A549 (cell line): ENCODE data around the gene DAB2IP. TPM values are rescaled to one million over a fixed set of nuclear protein-coding genes. Genes with fewer than 3 reads are reported as not detected.

Experiments used
- ATAC-seq, 2 experiments: fragments of 200-7000 bp in 1 of 2; fragments of >200 bp in 1 of 2; cut with Nextera tagmentation in 1 of 2; cut with Tn5 transposase in 1 of 2; 3 replicates each; pipeline versions ENCODE4 v1.8.0 to v1.9.1; 2018 to 2020; ENCODE audit warnings: mild to moderate bottlenecking in 1 of 2, moderate library complexity in 1 of 2
- CTCF ChIA-PET: fragments of 300-600 bp; sonication (Branson Sonifier 250); formaldehyde crosslinking; extraction: SDS; loops from one replicate; lab custom pipeline; 2021; ENCODE audit warnings: antibody characterized with exemption, inconsistent platforms; lab: Yijun Ruan, JAX
- POLR2A ChIA-PET: fragments of 350-600 bp; formaldehyde crosslinking; extraction: SDS; loops from one replicate; lab custom pipeline; 2021; ENCODE audit warnings: antibody characterized with exemption, inconsistent platforms; lab: Yijun Ruan, JAX
- DNase-seq, 2 experiments: peaks; one replicate each; pipeline versions ENCODE4 v3.0.0 to v3.0.0-alpha.2; 2011 to 2016; ENCODE audit warnings: low read depth in 1 of 2, low spot score in 1 of 2
- FAIRE-seq: peaks from 2 replicates; lab custom pipeline; 2011; peaks lifted over from hg19 to GRCh38; lab: Jason Lieb, UNC
- H3K27ac ChIP-seq, 2 experiments: fragments of >200 bp; sonication (Bioruptor Twin); formaldehyde crosslinking; 3 replicates each; pipeline ENCODE4 v1.5.1; 2016 to 2017
- H3K4me1 ChIP-seq: fragments of >200 bp; sonication (Bioruptor Twin); formaldehyde crosslinking; 3 replicates; pipeline ENCODE4 v1.6.1; 2016
- H3K4me2 ChIP-seq: fragments of >200 bp; sonication (Bioruptor Twin); formaldehyde crosslinking; 3 replicates; pipeline ENCODE4 v1.6.1; 2016
- H3K4me3 ChIP-seq: fragments of >200 bp; sonication (Bioruptor Twin); formaldehyde crosslinking; 3 replicates; pipeline ENCODE4 v1.5.1; 2016
- H3K9me3 ChIP-seq: fragments of >200 bp; sonication (Bioruptor Twin); formaldehyde crosslinking; 3 replicates; pipeline ENCODE4 v1.6.1; 2016
- CHD2 ChIP-seq: fragments of 150-350 bp; IDR thresholded peaks from 2 replicates; pipeline ENCODE4 v1.6.1; 2014; ENCODE audit warnings: low read length; ENCODE audit not compliant: partially characterized antibody
- FOSL2 ChIP-seq, 2 experiments: fragments of 450-650 bp in 1 of 2; fragments of >200 bp in 1 of 2; sonication (Bioruptor Twin) in 1 of 2; formaldehyde crosslinking; IDR thresholded peaks; 2 replicates each; pipeline versions ENCODE4 v1.5.0 to v1.6.1; 2016 to 2020; ENCODE audit warnings: mild to moderate bottlenecking in 1 of 2, moderate library complexity in 1 of 2
- GATA3 ChIP-seq: IDR thresholded peaks from 2 replicates; pipeline ENCODE4 v1.6.1; 2012; ENCODE audit warnings: borderline replicate concordance
- HOXB13 ChIP-seq: fragments of 250-450 bp; sonication (Bioruptor Pico); IDR thresholded peaks from 2 replicates; pipeline ENCODE4 v1.5.0; 2020; ENCODE audit warnings: low read depth, mild to moderate bottlenecking, moderate library complexity
- KDM5A ChIP-seq: fragments of 200-600 bp; sonication (generic); IDR thresholded peaks from 2 replicates; pipeline ENCODE4 v1.6.1; 2016; ENCODE audit warnings: antibody characterized with exemption, mild to moderate bottlenecking
- MAZ ChIP-seq: fragments of 150-350 bp; IDR thresholded peaks from 2 replicates; pipeline ENCODE4 v1.6.1; 2014; ENCODE audit warnings: antibody characterized with exemption, low read depth, low read length, borderline replicate concordance
- NPAS2 ChIP-seq: fragments of 250-450 bp; sonication (Bioruptor Pico); IDR thresholded peaks from 2 replicates; pipeline ENCODE4 v1.8.0; 2022; ENCODE audit warnings: mild to moderate bottlenecking, moderate library complexity, borderline replicate concordance
- PHF8 ChIP-seq: fragments of 200-600 bp; sonication (generic); IDR thresholded peaks from 2 replicates; pipeline ENCODE4 v1.6.1; 2016; ENCODE audit warnings: low read depth, mild to moderate bottlenecking, antibody characterized with exemption, moderate library complexity, borderline replicate concordance
- SREBF2 ChIP-seq: fragments of 450-650 bp; IDR thresholded peaks from 2 replicates; pipeline ENCODE4 v1.6.1; 2014; ENCODE audit warnings: mild to moderate bottlenecking, moderate library complexity
- TP53 ChIP-seq: fragments of 250-450 bp; sonication (Bioruptor Pico); IDR thresholded peaks from 2 replicates; pipeline ENCODE4 v1.5.0; 2021; ENCODE audit warnings: mild to moderate bottlenecking, moderate library complexity
- ZC3H11A ChIP-seq: fragments of 450-650 bp; IDR thresholded peaks from 2 replicates; pipeline ENCODE4 v1.6.1; 2014; ENCODE audit warnings: antibody characterized with exemption, mild to moderate bottlenecking
- ZFP36 ChIP-seq: fragments of 450-650 bp; IDR thresholded peaks from 2 replicates; pipeline ENCODE4 v1.6.1; 2014; ENCODE audit warnings: borderline replicate concordance; ENCODE audit not compliant: partially characterized antibody
- ZSCAN20 ChIP-seq: fragments of 250-450 bp; sonication (Bioruptor Pico); IDR thresholded peaks from 2 replicates; pipeline ENCODE4 v1.8.0; 2022; ENCODE audit warnings: mild to moderate bottlenecking, moderate library complexity
- WGBS: methylation state at CpG from one replicate; pipeline ENCODE4 v1.1.6; 2017; ENCODE audit errors: missing lambda C conversion rate; 5-methylcytosine and 5-hydroxymethylcytosine counted together
- polyA plus RNA-seq, 4 experiments: library from polyadenylated mRNA; depleted of rRNA in 3 of 4; stranded (reverse); fragments of >200 nt; fragmentation: RNase III in 1 of 4; extraction: RNeasy Plus Mini Kit Qiagen cat#74134 plus additional on column Dnase treatment in 1 of 4; gene quantifications; 2 replicates in 3 of 4; 3 replicates in 1 of 4; pipeline ENCODE4 v1.2.3, GENCODE V29; 2011 to 2017
- TF ChIP-seq, protein P1 (sequence below): fragments of 150-350 bp; IDR thresholded peaks from 2 replicates; pipeline ENCODE4 v1.6.1; 2014; ENCODE audit warnings: low read depth, mild to moderate bottlenecking, low read length
- TF ChIP-seq, protein P2 (sequence below): IDR thresholded peaks from 2 replicates; pipeline ENCODE4 v1.6.1; 2012; ENCODE audit warnings: low read depth, borderline replicate concordance
- TF ChIP-seq, protein P3 (sequence below): IDR thresholded peaks from 2 replicates; pipeline ENCODE4 v1.6.1; 2012
- TF ChIP-seq, protein P4 (sequence below): fragments of 250-450 bp; sonication (Bioruptor Pico); IDR thresholded peaks from 2 replicates; pipeline ENCODE4 v1.5.0; 2020; ENCODE audit warnings: low read depth, mild to moderate bottlenecking, moderate library complexity
- TF ChIP-seq, protein P5 (sequence below): fragments of >200 bp; sonication (Bioruptor Twin); formaldehyde crosslinking; IDR thresholded peaks from 2 replicates; pipeline ENCODE4 v1.6.1; 2016

The DAB2IP gene
- polyA plus RNA-seq, 2 of the 4 experiments (the other 2 are of a cell fraction), result 9.7 to 13.9 TPM

DNA sequence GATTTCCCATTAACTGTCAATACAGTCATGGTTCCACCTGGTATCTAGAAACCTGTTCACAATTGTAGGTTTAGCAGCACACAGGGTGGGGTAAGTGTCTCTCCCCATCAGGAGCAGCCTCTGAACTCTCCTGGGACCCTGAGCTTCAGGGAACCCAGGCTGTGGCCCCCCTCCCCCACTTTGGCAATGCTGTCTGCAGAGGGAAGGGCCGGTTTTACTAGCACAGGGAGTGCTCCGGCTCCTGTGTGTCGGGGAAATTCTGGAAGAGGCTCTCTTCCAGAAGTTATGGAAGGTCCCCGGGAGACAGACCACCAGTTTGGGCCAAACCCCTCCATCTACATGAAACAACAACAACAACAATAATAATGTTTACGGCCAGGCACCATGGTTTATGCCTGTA, 9.9 kb downstream of the DAB2IP start:
- TF ChIP-seq MAZ, result no peak
- TF ChIP-seq, protein P1, sequence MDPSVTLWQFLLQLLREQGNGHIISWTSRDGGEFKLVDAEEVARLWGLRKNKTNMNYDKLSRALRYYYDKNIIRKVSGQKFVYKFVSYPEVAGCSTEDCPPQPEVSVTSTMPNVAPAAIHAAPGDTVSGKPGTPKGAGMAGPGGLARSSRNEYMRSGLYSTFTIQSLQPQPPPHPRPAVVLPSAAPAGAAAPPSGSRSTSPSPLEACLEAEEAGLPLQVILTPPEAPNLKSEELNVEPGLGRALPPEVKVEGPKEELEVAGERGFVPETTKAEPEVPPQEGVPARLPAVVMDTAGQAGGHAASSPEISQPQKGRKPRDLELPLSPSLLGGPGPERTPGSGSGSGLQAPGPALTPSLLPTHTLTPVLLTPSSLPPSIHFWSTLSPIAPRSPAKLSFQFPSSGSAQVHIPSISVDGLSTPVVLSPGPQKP, result no peak
- TF ChIP-seq NPAS2 (CRISPR knock-in tag), result no peak
- no peak for TF ChIP-seq ZFP36
- TF ChIP-seq, protein P2, sequence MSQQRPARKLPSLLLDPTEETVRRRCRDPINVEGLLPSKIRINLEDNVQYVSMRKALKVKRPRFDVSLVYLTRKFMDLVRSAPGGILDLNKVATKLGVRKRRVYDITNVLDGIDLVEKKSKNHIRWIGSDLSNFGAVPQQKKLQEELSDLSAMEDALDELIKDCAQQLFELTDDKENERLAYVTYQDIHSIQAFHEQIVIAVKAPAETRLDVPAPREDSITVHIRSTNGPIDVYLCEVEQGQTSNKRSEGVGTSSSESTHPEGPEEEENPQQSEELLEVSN, result no peak
- TF ChIP-seq CHD2, result no peak
- TF ChIP-seq PHF8, result no peak
- TF ChIP-seq HOXB13 (CRISPR knock-in tag), result no peak
- no peak for DNase-seq
- POLR2A ChIA-PET, result no interaction called here
- Histone ChIP-seq H3K4me2 (no peak overlapping the region), H3K4me3 (no peak overlapping the region), H3K4me1 (no peaks in the 10 kb centered on the region), H3K9me3 (no peaks in the 10 kb centered on the region), H3K27ac (no peak overlapping the region)
- WGBS, result 94% methylated on average over 4 of the region's 5 CpGs
- no peak for FAIRE-seq
- CTCF ChIA-PET, result interaction anchor here (1.0 to 2.8 kb wide), 2 partner anchors 26 to 112 kb away, joined by 3 to 8 read pairs; no protein-coding TSS in a partner anchor
- ATAC-seq, result no peak

DNA sequence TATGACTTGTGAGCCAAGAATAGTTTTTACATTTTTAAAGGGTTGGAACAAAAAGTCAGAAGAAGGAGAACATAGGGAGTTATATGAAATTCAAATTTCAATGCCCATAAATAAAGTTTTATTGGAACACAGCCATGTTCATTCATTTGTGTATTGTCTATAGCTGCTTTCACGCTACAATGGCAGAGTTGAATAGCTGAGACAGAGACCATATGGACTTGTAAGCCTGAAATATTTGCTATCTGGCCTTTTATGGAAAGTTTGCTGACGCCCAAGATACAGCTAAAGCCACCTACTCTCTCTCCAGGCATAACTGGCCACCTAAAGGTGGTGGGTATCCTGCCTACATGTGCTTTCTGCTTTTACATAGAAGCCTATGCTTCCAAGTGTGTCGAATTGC, 10.9 kb downstream of the DAB2IP start:
- ATAC-seq (no peak), FAIRE-seq (peak; percentile 67), DNase-seq (no peak)
- Histone ChIP-seq H3K9me3 (no peaks in the 10 kb centered on the region), H3K4me3 (no peak overlapping the region), H3K4me2 (no peak overlapping the region), H3K4me1 (no peaks in the 10 kb centered on the region), H3K27ac (no peak overlapping the region)
- TF ChIP-seq, protein P3, sequence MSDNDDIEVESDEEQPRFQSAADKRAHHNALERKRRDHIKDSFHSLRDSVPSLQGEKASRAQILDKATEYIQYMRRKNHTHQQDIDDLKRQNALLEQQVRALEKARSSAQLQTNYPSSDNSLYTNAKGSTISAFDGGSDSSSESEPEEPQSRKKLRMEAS, result no peak
- no peak for TF ChIP-seq ZC3H11A
- TF ChIP-seq SREBF2, result no peak
- TF ChIP-seq, protein P4, sequence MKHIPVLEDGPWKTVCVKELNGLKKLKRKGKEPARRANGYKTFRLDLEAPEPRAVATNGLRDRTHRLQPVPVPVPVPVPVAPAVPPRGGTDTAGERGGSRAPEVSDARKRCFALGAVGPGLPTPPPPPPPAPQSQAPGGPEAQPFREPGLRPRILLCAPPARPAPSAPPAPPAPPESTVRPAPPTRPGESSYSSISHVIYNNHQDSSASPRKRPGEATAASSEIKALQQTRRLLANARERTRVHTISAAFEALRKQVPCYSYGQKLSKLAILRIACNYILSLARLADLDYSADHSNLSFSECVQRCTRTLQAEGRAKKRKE (CRISPR knock-in tag), result no peak
- TF ChIP-seq ZSCAN20 (CRISPR knock-in tag), result no peak
- TF ChIP-seq FOSL2 (IDR thresholded peaks at IDR 0.05), result no peak
- TF ChIP-seq FOSL2 (CRISPR knock-in tag; IDR thresholded peaks at IDR 0.05), result no peak
- TF ChIP-seq TP53 (CRISPR knock-in tag), result no peak
- TF ChIP-seq MAZ, result no peak
- TF ChIP-seq GATA3, result no peak
- no peak for TF ChIP-seq KDM5A
- TF ChIP-seq, protein P5, sequence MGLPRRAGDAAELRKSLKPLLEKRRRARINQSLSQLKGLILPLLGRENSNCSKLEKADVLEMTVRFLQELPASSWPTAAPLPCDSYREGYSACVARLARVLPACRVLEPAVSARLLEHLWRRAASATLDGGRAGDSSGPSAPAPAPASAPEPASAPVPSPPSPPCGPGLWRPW, result no peak
- TF ChIP-seq, protein P1, result no peak
- 68% methylated on average over 3 of the region's 3 CpGs for WGBS
- CTCF ChIA-PET, result interaction anchor here (0.6 to 2.8 kb wide), 4 partner anchors 21 to 111 kb away, joined by 3 to 8 read pairs (median 5); no protein-coding TSS in a partner anchor
- POLR2A ChIA-PET, result no interaction called here
